ENCODE results near the gene MEPE. TPM values are rescaled to one million over a fixed set of nuclear protein-coding genes. Genes with fewer than 3 reads are reported as not detected.

The MEPE gene
- polyA plus RNA-seq, 4 donors, result 0.01 TPM; not detected in 3

Other genes starting within 250 kb of the MEPE start
- not detected for gene DSPP, start 224.4 kb upstream of the MEPE start, polyA plus RNA-seq
- not detected for gene DMP1, start 182.7 kb upstream of the MEPE start, polyA plus RNA-seq
- under 1 TPM in 1 of 4 donors, not detected in 3; 0.04 TPM for gene IBSP, start 33.4 kb upstream of the MEPE start, polyA plus RNA-seq
- 10 to 100 TPM in 1 of 4 donors, 1 to 10 TPM in 3; 2.2 to 12.8 (median 3.5) TPM for gene SPP1, start 142.7 kb downstream of the MEPE start, polyA plus RNA-seq
- gene PKD2, start 174.7 kb downstream of the MEPE start, polyA plus RNA-seq, result 10 to 100 TPM in 1 of 4 donors, 1 to 10 TPM in 3; 2.4 to 21.7 (median 5.1) TPM